Measurements from ENCODE around the gene WFIKKN2. TPM values are rescaled to one million over a fixed set of nuclear protein-coding genes. Genes with fewer than 3 reads are reported as not detected.

WFIKKN2 gene, protein sequence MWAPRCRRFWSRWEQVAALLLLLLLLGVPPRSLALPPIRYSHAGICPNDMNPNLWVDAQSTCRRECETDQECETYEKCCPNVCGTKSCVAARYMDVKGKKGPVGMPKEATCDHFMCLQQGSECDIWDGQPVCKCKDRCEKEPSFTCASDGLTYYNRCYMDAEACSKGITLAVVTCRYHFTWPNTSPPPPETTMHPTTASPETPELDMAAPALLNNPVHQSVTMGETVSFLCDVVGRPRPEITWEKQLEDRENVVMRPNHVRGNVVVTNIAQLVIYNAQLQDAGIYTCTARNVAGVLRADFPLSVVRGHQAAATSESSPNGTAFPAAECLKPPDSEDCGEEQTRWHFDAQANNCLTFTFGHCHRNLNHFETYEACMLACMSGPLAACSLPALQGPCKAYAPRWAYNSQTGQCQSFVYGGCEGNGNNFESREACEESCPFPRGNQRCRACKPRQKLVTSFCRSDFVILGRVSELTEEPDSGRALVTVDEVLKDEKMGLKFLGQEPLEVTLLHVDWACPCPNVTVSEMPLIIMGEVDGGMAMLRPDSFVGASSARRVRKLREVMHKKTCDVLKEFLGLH
- total RNA-seq, result 0.18 TPM in 1 of 2 replicates, not detected in the other
- 0.34 and 0.40 TPM in 2 replicates for polyA plus RNA-seq

DNA sequence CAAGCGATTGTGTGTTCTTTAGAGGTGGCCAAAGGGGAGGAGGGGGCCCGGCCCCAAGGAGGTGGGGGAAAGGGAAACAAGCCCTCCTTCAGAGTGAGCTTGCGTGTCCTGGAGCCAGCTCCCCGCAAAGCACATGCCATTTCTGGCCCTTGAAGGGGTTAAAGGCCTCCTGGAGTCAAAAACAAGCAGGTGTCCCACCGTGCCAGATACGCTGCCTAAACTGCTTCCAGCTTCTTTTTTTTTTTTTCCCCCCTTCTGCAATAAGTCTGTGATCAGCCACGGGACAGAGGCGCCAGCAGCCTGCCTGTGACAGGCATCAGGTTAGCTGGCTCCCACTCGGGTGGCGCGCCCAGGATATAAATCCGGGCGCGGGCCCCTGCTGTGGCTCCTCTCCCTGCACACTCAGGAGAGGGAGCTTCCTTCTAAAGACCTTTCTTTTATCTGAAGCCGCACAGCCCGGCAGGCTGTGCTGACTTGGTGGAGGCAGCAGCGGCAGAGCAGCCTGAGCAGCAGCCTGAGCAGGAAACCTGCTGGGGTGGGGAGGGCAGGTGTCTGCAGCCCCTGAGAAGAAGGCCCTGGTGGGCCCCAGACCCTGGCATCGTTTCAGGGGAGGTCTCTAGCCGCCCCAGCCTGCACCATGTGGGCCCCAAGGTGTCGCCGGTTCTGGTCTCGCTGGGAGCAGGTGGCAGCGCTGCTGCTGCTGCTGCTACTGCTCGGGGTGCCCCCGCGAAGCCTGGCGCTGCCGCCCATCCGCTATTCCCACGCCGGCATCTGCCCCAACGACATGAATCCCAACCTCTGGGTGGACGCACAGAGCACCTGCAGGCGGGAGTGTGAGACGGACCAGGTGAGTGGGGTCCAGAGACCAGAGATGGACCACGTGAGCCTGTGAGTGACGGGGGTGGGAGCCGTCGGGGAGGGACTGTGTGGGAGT, at the start of gene WFIKKN2:
Gene WFIKKN2, plus strand, starts transcription at position 286 of the 934 bp plus-strand sequence. Its CDS starts 352 bp downstream, at position 638.
- no peak for TF ChIP-seq CTCF (IDR thresholded peaks at IDR 0.05; ENCODE audit: low read depth, low read length)
- peak within 1 kb of the TSS; percentile 22 for H3K27ac ChIP-seq
- H3K4me1 ChIP-seq (ENCODE audit: low read depth), result peaks cover 22% of the 10 kb centered on the region
- no peaks in the 10 kb centered on the region for H3K9me3 ChIP-seq (ENCODE audit: low read depth)
- no peaks in the 10 kb centered on the region for H3K27me3 ChIP-seq
- DNase-seq (ENCODE audit: low read depth in 1 of 2, low spot score in 1 of 2), result no peak
- no peaks in the 10 kb centered on the region for H3K36me3 ChIP-seq
- no peak within 1 kb of the TSS for H3K4me3 ChIP-seq

DNA sequence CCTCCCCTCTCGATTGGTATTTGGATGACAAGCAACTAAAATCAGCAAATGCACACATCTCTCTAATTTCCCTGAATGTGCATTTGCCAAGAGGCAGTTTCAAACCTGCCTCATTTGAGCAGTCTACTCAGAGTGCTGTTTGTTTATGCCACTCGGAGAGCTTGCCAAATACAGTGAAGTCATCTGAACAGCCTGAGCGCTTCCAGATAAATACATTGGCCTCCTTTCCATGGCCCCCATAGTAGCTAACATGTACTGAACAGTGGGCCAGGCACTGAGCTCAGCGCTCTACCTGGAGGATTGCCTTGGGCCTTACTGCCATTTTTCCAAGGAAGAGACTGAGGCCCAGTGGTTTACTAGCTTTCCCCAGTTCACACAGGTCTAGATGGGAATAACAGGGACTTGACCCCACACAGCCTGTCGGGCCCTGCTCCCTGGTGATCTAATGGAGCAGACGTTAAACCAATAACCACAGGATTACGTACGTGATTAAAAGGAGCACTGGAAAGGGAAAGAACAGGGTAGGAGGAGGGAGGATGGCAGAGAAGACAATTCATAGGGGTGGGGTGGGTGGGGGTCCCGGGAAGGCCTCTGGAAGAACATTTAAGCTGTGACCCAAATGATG, 49.3 kb upstream of the WFIKKN2 start:
- no peak for TF ChIP-seq CTCF (IDR thresholded peaks at IDR 0.05; ENCODE audit: low read depth, low read length)
- H3K27ac ChIP-seq, result no peak overlapping the region
- DNase-seq (ENCODE audit: low read depth in 1 of 2, low spot score in 1 of 2), result peak in 1 of 2 donors; percentile 65

DNA sequence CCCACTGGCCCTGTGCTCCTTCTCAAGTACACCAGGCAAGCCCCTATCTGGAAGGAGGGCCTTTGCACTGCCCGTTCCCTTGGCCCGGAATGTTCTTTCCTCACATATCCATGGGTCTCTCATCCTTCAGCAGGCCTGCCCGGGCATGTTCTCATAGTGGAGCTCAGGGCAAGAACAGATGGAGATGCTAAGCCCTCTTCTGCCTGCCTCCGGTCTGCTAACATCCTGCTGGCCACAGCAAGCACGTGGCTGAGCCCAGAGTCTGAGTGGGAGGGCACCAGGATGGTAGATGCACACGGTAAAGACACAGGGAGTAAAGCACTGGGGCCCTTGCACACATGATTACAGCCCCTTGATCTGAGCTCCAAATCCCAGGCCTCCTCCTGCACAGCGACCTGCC, 48.3 kb upstream of the WFIKKN2 start:
- H3K27me3 ChIP-seq, result no peaks in the 10 kb centered on the region
- H3K36me3 ChIP-seq, result no peaks in the 10 kb centered on the region
- no peak overlapping the region for H3K27ac ChIP-seq
- H3K4me3 ChIP-seq, result no peak overlapping the region
- H3K4me1 ChIP-seq (ENCODE audit: low read depth), result no peaks in the 10 kb centered on the region
- no peak for TF ChIP-seq CTCF (IDR thresholded peaks at IDR 0.05; ENCODE audit: low read depth, low read length)
- no peaks in the 10 kb centered on the region for H3K9me3 ChIP-seq (ENCODE audit: low read depth)
- no peak for DNase-seq (ENCODE audit: low read depth in 1 of 2, low spot score in 1 of 2)

More for the DNA sequence above, 49.3 kb upstream of the WFIKKN2 start:
- H3K9me3 ChIP-seq (ENCODE audit: low read depth), result no peaks in the 10 kb centered on the region
- H3K27me3 ChIP-seq, result no peaks in the 10 kb centered on the region
- H3K4me1 ChIP-seq (ENCODE audit: low read depth), result no peaks in the 10 kb centered on the region
- H3K4me3 ChIP-seq, result no peak overlapping the region
- no peaks in the 10 kb centered on the region for H3K36me3 ChIP-seq

DNA sequence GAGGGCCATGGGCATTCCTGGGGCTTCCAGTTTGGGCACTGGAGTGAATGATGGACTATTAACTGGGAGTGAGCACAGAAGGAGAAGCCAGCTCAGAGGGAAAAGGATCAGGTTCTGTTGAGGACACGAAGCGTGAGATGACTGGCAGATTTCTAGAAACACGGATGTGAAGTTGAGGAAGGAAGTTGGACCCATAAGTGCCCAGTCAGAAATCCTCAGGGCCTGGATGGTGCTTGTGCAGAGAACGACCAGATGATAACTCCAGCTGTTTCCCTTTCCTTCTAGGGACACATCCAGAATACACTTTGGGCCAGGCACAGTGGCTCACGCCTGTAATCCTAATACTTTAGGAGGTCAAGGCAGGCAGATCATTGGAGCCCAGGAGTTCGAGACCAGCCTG, 44.8 kb upstream of the WFIKKN2 start:
- H3K27me3 ChIP-seq, result no peaks in the 10 kb centered on the region
- H3K4me3 ChIP-seq, result no peak overlapping the region

More for the DNA sequence above, 44.8 kb upstream of the WFIKKN2 start:
- H3K4me1 ChIP-seq (ENCODE audit: low read depth), result no peaks in the 10 kb centered on the region
- H3K9me3 ChIP-seq (ENCODE audit: low read depth), result no peaks in the 10 kb centered on the region
- DNase-seq (ENCODE audit: low read depth in 1 of 2, low spot score in 1 of 2), result no peak
- H3K36me3 ChIP-seq, result no peaks in the 10 kb centered on the region
- no peak for TF ChIP-seq CTCF (IDR thresholded peaks at IDR 0.05; ENCODE audit: low read depth, low read length)
- H3K27ac ChIP-seq, result no peak overlapping the region

All from cardiac muscle cell (in vitro differentiated cells and primary cell).